ENCODE results near the gene ARHGAP22.

The ARHGAP22 gene

GRCh38 chr10:48533951-48534720 lies 70.7 kb downstream of the ARHGAP22 start:
- no peak for DNase-seq (ENCODE audit: low read depth in 2 of 2, low spot score in 1 of 2)

- no peak for DNase-seq (ENCODE audit: low read depth in 2 of 2, low spot score in 1 of 2)
Observed at GRCh38 chr10:48533540-48533939, 71.3 kb downstream of the ARHGAP22 start.

GRCh38 chr10:48531486-48531885 lies 73.4 kb downstream of the ARHGAP22 start:
- no peak for DNase-seq (ENCODE audit: low read depth in 2 of 2, low spot score in 1 of 2)

GRCh38 chr10:48529331-48529730 lies 75.5 kb downstream of the ARHGAP22 start:
- DNase-seq (ENCODE audit: low read depth in 2 of 2, low spot score in 1 of 2), result no peak

GRCh38 chr10:48527756-48528155 lies 77.1 kb downstream of the ARHGAP22 start:
- DNase-seq (ENCODE audit: low read depth in 2 of 2, low spot score in 1 of 2), result no peak

- DNase-seq (ENCODE audit: low read depth in 2 of 2, low spot score in 1 of 2), result no peak
Observed at GRCh38 chr10:48526846-48527505, 77.9 kb downstream of the ARHGAP22 start.

GRCh38 chr10:48526011-48526821 lies 78.7 kb downstream of the ARHGAP22 start:
- no peak for DNase-seq (ENCODE audit: low read depth in 2 of 2, low spot score in 1 of 2)

- DNase-seq (ENCODE audit: low read depth in 2 of 2, low spot score in 1 of 2), result no peak
Observed at GRCh38 chr10:48525113-48525512, 79.8 kb downstream of the ARHGAP22 start.

- no peak for DNase-seq (ENCODE audit: low read depth in 2 of 2, low spot score in 1 of 2)
Observed at GRCh38 chr10:48523820-48524758, 80.8 kb downstream of the ARHGAP22 start.

GRCh38 chr10:48523212-48523819 lies 81.6 kb downstream of the ARHGAP22 start:
- DNase-seq (ENCODE audit: low read depth in 2 of 2, low spot score in 1 of 2), result no peak

GRCh38 chr10:48522011-48522765 lies 82.7 kb downstream of the ARHGAP22 start:
- DNase-seq (ENCODE audit: low read depth in 2 of 2, low spot score in 1 of 2), result no peak

- no peak for DNase-seq (ENCODE audit: low read depth in 2 of 2, low spot score in 1 of 2)
Observed at GRCh38 chr10:48520594-48520993, 84.3 kb downstream of the ARHGAP22 start.

- no peak for DNase-seq (ENCODE audit: low read depth in 2 of 2, low spot score in 1 of 2)
Observed at GRCh38 chr10:48520184-48520506, 84.7 kb downstream of the ARHGAP22 start.

GRCh38 chr10:48519481-48520183 lies 85.2 kb downstream of the ARHGAP22 start:
- no peak for DNase-seq (ENCODE audit: low read depth in 2 of 2, low spot score in 1 of 2)

- DNase-seq (ENCODE audit: low read depth in 2 of 2, low spot score in 1 of 2), result no peak
Observed at GRCh38 chr10:48518986-48519385, 85.9 kb downstream of the ARHGAP22 start.

GRCh38 chr10:48517911-48518811 lies 86.7 kb downstream of the ARHGAP22 start:
- DNase-seq (ENCODE audit: low read depth in 2 of 2, low spot score in 1 of 2), result no peak

- no peak for DNase-seq (ENCODE audit: low read depth in 2 of 2, low spot score in 1 of 2)
Observed at GRCh38 chr10:48517482-48517881, 87.4 kb downstream of the ARHGAP22 start.

GRCh38 chr10:48516911-48517310 lies 88.0 kb downstream of the ARHGAP22 start:
- DNase-seq (ENCODE audit: low read depth in 2 of 2, low spot score in 1 of 2), result no peak
